ENCODE data around the gene CRIM1. TPM values are rescaled to one million over a fixed set of nuclear protein-coding genes. Genes with fewer than 3 reads are reported as not detected.
A peak's percentile ranks its signal among the peaks of the same experiment; 100 is the strongest.

CRIM1 gene
- total RNA-seq, 1 donor from 2014 or later: 103 TPM

GRCh38 chr2:36371070-36371874, 15.7 kb downstream of the CRIM1 start:
- TF ChIP-seq CTCF (IDR thresholded peaks at IDR 0.05; ENCODE audit: insufficient read depth, low read length, poor library complexity, severe bottlenecking): no peak
- no peaks in the 10 kb centered on the region for H3K27me3 ChIP-seq (ENCODE audit: control insufficient read depth, insufficient read depth, low read length)
- H3K4me3 ChIP-seq (ENCODE audit: low read depth, low read length): no peak overlapping the region
- no peak for DNase-seq (ENCODE audit: low read depth)
- H3K36me3 ChIP-seq (ENCODE audit: control insufficient read depth, insufficient read depth, low read length): no peaks in the 10 kb centered on the region

GRCh38 chr2:36371928-36372391, 16.4 kb downstream of the CRIM1 start:
- DNase-seq (ENCODE audit: low read depth): peak; percentile 56
- no peaks in the 10 kb centered on the region for H3K36me3 ChIP-seq (ENCODE audit: control insufficient read depth, insufficient read depth, low read length)
- TF ChIP-seq CTCF (IDR thresholded peaks at IDR 0.05; ENCODE audit: insufficient read depth, low read length, poor library complexity, severe bottlenecking): no peak
- H3K27me3 ChIP-seq (ENCODE audit: control insufficient read depth, insufficient read depth, low read length): no peaks in the 10 kb centered on the region
- no peak overlapping the region for H3K4me3 ChIP-seq (ENCODE audit: low read depth, low read length)

- no peak for TF ChIP-seq CTCF (IDR thresholded peaks at IDR 0.05; ENCODE audit: insufficient read depth, low read length, poor library complexity, severe bottlenecking)
- no peaks in the 10 kb centered on the region for H3K27me3 ChIP-seq (ENCODE audit: control insufficient read depth, insufficient read depth, low read length)
- H3K4me3 ChIP-seq (ENCODE audit: low read depth, low read length): no peak overlapping the region
- peak; percentile 51 for DNase-seq (ENCODE audit: low read depth)
- H3K36me3 ChIP-seq (ENCODE audit: control insufficient read depth, insufficient read depth, low read length): no peaks in the 10 kb centered on the region
Measured at GRCh38 chr2:36373149-36373926, 17.8 kb downstream of the CRIM1 start.

GRCh38 chr2:36374585-36374984, 19.0 kb downstream of the CRIM1 start:
- H3K27me3 ChIP-seq (ENCODE audit: control insufficient read depth, insufficient read depth, low read length): no peaks in the 10 kb centered on the region
- DNase-seq (ENCODE audit: low read depth): no peak
- no peaks in the 10 kb centered on the region for H3K36me3 ChIP-seq (ENCODE audit: control insufficient read depth, insufficient read depth, low read length)
- TF ChIP-seq CTCF (IDR thresholded peaks at IDR 0.05; ENCODE audit: insufficient read depth, low read length, poor library complexity, severe bottlenecking): no peak
- no peak overlapping the region for H3K4me3 ChIP-seq (ENCODE audit: low read depth, low read length)

GRCh38 chr2:36376319-36376765, 20.8 kb downstream of the CRIM1 start:
- TF ChIP-seq CTCF (IDR thresholded peaks at IDR 0.05; ENCODE audit: insufficient read depth, low read length, poor library complexity, severe bottlenecking): no peak
- no peaks in the 10 kb centered on the region for H3K27me3 ChIP-seq (ENCODE audit: control insufficient read depth, insufficient read depth, low read length)
- no peak for DNase-seq (ENCODE audit: low read depth)

More at GRCh38 chr2:36376319-36376765, 20.8 kb downstream of the CRIM1 start:
- H3K36me3 ChIP-seq (ENCODE audit: control insufficient read depth, insufficient read depth, low read length): no peaks in the 10 kb centered on the region
- H3K4me3 ChIP-seq (ENCODE audit: low read depth, low read length): no peak overlapping the region
